IMR-90 (cell line): ENCODE data around the gene DYNLT4. TPM values are rescaled to one million over a fixed set of nuclear protein-coding genes. Genes with fewer than 3 reads are reported as not detected.

Source experiments
- ATAC-seq: fragments of 200-7000 bp; cut with Tn5 transposase; 2 replicates; pipeline ENCODE4 v1.9.1; 2020; ENCODE audit warnings: low read depth, mild to moderate bottlenecking, moderate library complexity
- BruUV-seq: library from RNA; stranded (reverse); fragments of 400-500 nt; replicated peaks from 2 replicates; lab custom pipeline; 2021; lab: Mats Ljungman, UMichigan
- CTCF ChIA-PET: fragments of 300-600 bp; formaldehyde crosslinking; extraction: SDS; loops from one replicate; lab custom pipeline; 2021; ENCODE audit warnings: antibody characterized with exemption; lab: Yijun Ruan, JAX
- POLR2A ChIA-PET: fragments of 300-600 bp; sonication (Branson Sonifier 250); formaldehyde crosslinking; loops from one replicate; lab custom pipeline; 2022; ENCODE audit warnings: antibody characterized with exemption; ENCODE audit not compliant: unreplicated experiment; lab: Charles Lee
- DNase-seq: peaks from one replicate; pipeline ENCODE4 v3.0.0; 2013
- H2AFZ ChIP-seq: replicated peaks from 2 replicates; pipeline ENCODE3; 2013; ENCODE audit warnings: low read length, mild to moderate bottlenecking; ENCODE audit not compliant: poor library complexity
- H2AK5ac ChIP-seq: 2 replicates; pipeline ENCODE4 v1.6.1; 2013; ENCODE audit warnings: low read depth, low read length, inconsistent platforms
- H2AK9ac ChIP-seq: replicated peaks from 2 replicates; pipeline ENCODE3; 2013; ENCODE audit warnings: mild to moderate bottlenecking, low read depth, low read length, moderate library complexity; ENCODE audit not compliant: poor library complexity
- H2BK120ac ChIP-seq: 2 replicates; pipeline ENCODE4 v1.6.1; 2013; ENCODE audit warnings: low read depth, low read length, inconsistent platforms
- H2BK15ac ChIP-seq: 3 replicates; pipeline ENCODE4 v1.6.1; 2013; ENCODE audit warnings: low read depth, low read length, inconsistent platforms
- H2BK20ac ChIP-seq: 2 replicates; pipeline ENCODE4 v1.6.1; 2013; ENCODE audit warnings: low read depth, mild to moderate bottlenecking, inconsistent platforms, low read length, moderate library complexity
- H2BK5ac ChIP-seq: 2 replicates; pipeline ENCODE4 v1.6.1; 2013; ENCODE audit warnings: mild to moderate bottlenecking, low read depth, low read length, inconsistent platforms; ENCODE audit not compliant: poor library complexity, severe bottlenecking
- H3K14ac ChIP-seq: replicated peaks from 2 replicates; pipeline ENCODE4 v1.6.1; 2013; ENCODE audit warnings: low read depth, low read length, inconsistent platforms
- H3K18ac ChIP-seq: 2 replicates; pipeline ENCODE4 v1.6.1; 2013; ENCODE audit warnings: low read depth, low read length, control low read depth
- H3K23ac ChIP-seq: 2 replicates; pipeline ENCODE4 v1.6.1; 2013; ENCODE audit warnings: low read depth, low read length, inconsistent platforms
- H3K27ac ChIP-seq: 2 replicates; pipeline ENCODE4 v1.5.1; 2013; ENCODE audit warnings: mild to moderate bottlenecking, control low read depth, low read length; ENCODE audit not compliant: insufficient read depth
- H3K27me3 ChIP-seq: 2 replicates; pipeline ENCODE4 v1.6.1; 2013; ENCODE audit warnings: low read length; ENCODE audit not compliant: control insufficient read depth, insufficient read depth
- H3K36me3 ChIP-seq: 2 replicates; pipeline ENCODE4 v1.6.1; 2013; ENCODE audit warnings: low read length, mixed read lengths; ENCODE audit not compliant: control insufficient read depth, insufficient read depth
- H3K4ac ChIP-seq: 2 replicates; pipeline ENCODE4 v1.6.1; 2013; ENCODE audit warnings: low read depth, low read length, inconsistent platforms
- H3K4me1 ChIP-seq: 2 replicates; pipeline ENCODE4 v1.6.1; 2013; ENCODE audit warnings: low read length, mixed read lengths; ENCODE audit not compliant: control insufficient read depth, insufficient read depth
- H3K4me2 ChIP-seq: 2 replicates; pipeline ENCODE4 v1.6.1; 2013; ENCODE audit warnings: low read depth, mild to moderate bottlenecking, control low read depth, low read length, moderate library complexity
- H3K4me3 ChIP-seq: 2 replicates; pipeline ENCODE4 v1.5.1; 2013; ENCODE audit warnings: low read depth, mild to moderate bottlenecking, control low read depth, low read length, moderate library complexity; ENCODE audit not compliant: insufficient read depth
- H3K56ac ChIP-seq: 2 replicates; pipeline ENCODE4 v1.6.1; 2013; ENCODE audit warnings: low read length, inconsistent platforms; ENCODE audit not compliant: insufficient read depth; ENCODE audit errors: extremely low read depth
- H3K79me1 ChIP-seq, 2 experiments: 2 replicates each; pipeline ENCODE4 v1.6.1; 2013; ENCODE audit warnings: low read length in 2 of 2, inconsistent platforms in 1 of 2, low read depth in 1 of 2
- H3K9ac ChIP-seq: 2 replicates; pipeline ENCODE4 v1.6.1; 2013; ENCODE audit warnings: low read depth, low read length, control low read depth
- H3K9me1 ChIP-seq: 2 replicates; pipeline ENCODE4 v1.6.1; 2013; ENCODE audit warnings: low read length, inconsistent platforms; ENCODE audit not compliant: insufficient read depth
- H3K9me3 ChIP-seq: 2 replicates; pipeline ENCODE4 v1.6.1; 2013; ENCODE audit warnings: low read length; ENCODE audit not compliant: control insufficient read depth, insufficient read depth
- H4K20me1 ChIP-seq: 2 replicates; pipeline ENCODE4 v1.6.1; 2013; ENCODE audit warnings: low read length, inconsistent platforms; ENCODE audit not compliant: insufficient read depth
- H4K5ac ChIP-seq: 2 replicates; pipeline ENCODE4 v1.6.1; 2013; ENCODE audit warnings: mild to moderate bottlenecking, low read depth, low read length, control low read depth
- H4K8ac ChIP-seq, 2 experiments: 2 replicates each; pipeline ENCODE4 v1.6.1; 2013; ENCODE audit warnings: low read depth in 2 of 2, low read length in 2 of 2, control low read depth in 1 of 2, inconsistent platforms in 1 of 2
- H4K91ac ChIP-seq: 2 replicates; pipeline ENCODE4 v1.6.1; 2013; ENCODE audit warnings: low read depth, low read length, inconsistent platforms; ENCODE audit not compliant: insufficient read depth
- CHD1 ChIP-seq: IDR thresholded peaks from 2 replicates; pipeline ENCODE4 v1.6.1; 2012; ENCODE audit warnings: low read depth, low read length, improper control_type of control experiment
- MAZ ChIP-seq: IDR thresholded peaks from 2 replicates; pipeline ENCODE4 v1.6.1; 2012; ENCODE audit warnings: low read depth, mild to moderate bottlenecking, low read length, improper control_type of control experiment, moderate library complexity, borderline replicate concordance
- MXI1 ChIP-seq: IDR thresholded peaks from 2 replicates; pipeline ENCODE4 v1.6.1; 2012; ENCODE audit warnings: low read depth, mild to moderate bottlenecking, low read length, moderate library complexity, borderline replicate concordance
- RCOR1 ChIP-seq: IDR thresholded peaks from 2 replicates; pipeline ENCODE4 v1.6.1; 2012; ENCODE audit warnings: mild to moderate bottlenecking, low read length, improper control_type of control experiment; ENCODE audit not compliant: insufficient replicate concordance
- RFX5 ChIP-seq: IDR thresholded peaks from 2 replicates; pipeline ENCODE4 v1.8.0; 2012; ENCODE audit warnings: low read depth, mild to moderate bottlenecking, low read length, moderate library complexity
- SMC3 ChIP-seq: fragments of 150-350 bp; IDR thresholded peaks from 2 replicates; pipeline ENCODE4 v1.6.1; 2016; ENCODE audit warnings: low read depth, mild to moderate bottlenecking, antibody characterized with exemption, low read length, moderate library complexity
- WGBS, 2 experiments: methylation state at CpG; one replicate each; pipeline versions ENCODE4 v1.1.5 to v1.1.7; 2013; ENCODE audit warnings: missing lambda C conversion rate in 2 of 2; ENCODE audit not compliant: insufficient read length in 1 of 2; ENCODE audit errors: extremely low coverage in 2 of 2; 5-methylcytosine and 5-hydroxymethylcytosine counted together
- dilution Hi-C: fragments of 300-500 bp; cut with HindIII; formaldehyde crosslinking; loops from one replicate; pipeline ENCODE4 v1.14.3; 2018; ENCODE audit warnings: low sequenced_read_pairs; ENCODE audit not compliant: unreplicated experiment
- in situ Hi-C: fragments of 300-500 bp; cut with MboI; formaldehyde crosslinking; loops from 3 replicates; pipeline ENCODE4 v1.14.3; 2019; ENCODE audit warnings: low sequenced_read_pairs, inconsistent platforms, mixed read lengths
- intact Hi-C: fragments of 100-400 bp; cut with micrococcal nuclease; formaldehyde crosslinking; loops from 2 replicates; pipeline ENCODE4 v1.10.0; 2022
- polyA plus RNA-seq, 3 experiments: library from polyadenylated mRNA; depleted of rRNA; stranded (reverse); fragments of >200 nt; gene quantifications; 2 replicates each; pipeline ENCODE4 v1.2.3, GENCODE V29; 2012; ENCODE audit warnings: low replicate concordance in 1 of 3
- total RNA-seq: library from RNA; depleted of rRNA; stranded (reverse); fragments of >200 nt; gene quantifications from 2 replicates; pipeline ENCODE4 v1.2.3, GENCODE V29; 2012
- TF ChIP-seq, protein P1 (sequence below): conservative IDR thresholded peaks from 2 replicates; pipeline ENCODE4 v1.5.1; 2012; ENCODE audit warnings: mild to moderate bottlenecking, low read depth, low read length, improper control_type of control experiment

The DYNLT4 gene
- total and polyA plus RNA-seq, 2 of the 4 experiments (the other 2 are of a cell fraction) = not detected

DNA sequence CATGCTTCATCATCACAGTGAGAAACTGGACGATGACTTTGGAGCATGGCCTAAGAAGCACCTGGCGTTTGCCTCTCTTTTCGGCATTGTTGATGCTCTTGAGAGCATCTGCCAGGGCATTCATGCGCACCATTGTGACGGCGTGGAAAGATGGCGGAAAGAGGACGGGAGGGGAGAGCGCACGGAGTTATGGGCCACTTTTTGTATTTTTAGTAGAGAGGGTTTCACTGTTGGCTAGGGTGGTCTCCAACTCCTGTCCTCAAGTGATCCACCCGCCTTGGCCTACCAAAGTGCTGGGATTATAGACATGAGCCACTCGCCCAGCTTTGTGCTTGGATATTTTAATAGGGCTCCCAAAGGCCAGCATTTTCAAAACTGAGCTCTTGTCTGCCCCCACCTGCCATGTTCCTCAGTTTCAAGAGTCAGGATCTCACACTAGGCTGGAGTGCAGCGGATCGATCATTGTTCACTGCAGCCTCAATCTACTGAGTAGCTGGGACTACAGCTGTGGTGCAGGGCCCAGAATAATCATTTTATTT is 26.5 kb downstream of the DYNLT4 start:
- Histone ChIP-seq H3K14ac (no peak overlapping the region), H4K8ac (no peak overlapping the region), H2BK20ac (no peak overlapping the region), H2BK15ac (no peak overlapping the region), H3K9me1 (peaks cover 19% of the 10 kb centered on the region), H2AK9ac (no peak overlapping the region), H3K79me1 (peaks cover 13 to 53% of the 10 kb centered on the region in 2 experiments; a peak in 3 of 4 replicates), H3K23ac (no peak overlapping the region), H3K27ac (no peak overlapping the region), H2AFZ (no peak overlapping the region), H4K20me1 (peaks cover 51% of the 10 kb centered on the region), H2BK5ac (no peak overlapping the region), H4K5ac (no peak overlapping the region), H3K9me3 (no peaks in the 10 kb centered on the region), H2BK120ac (no peak overlapping the region), H4K91ac (no peak overlapping the region), H3K36me3 (peaks cover 44% of the 10 kb centered on the region), H3K27me3 (no peaks in the 10 kb centered on the region; the same call in 1 of the 2 replicates), H3K56ac (no peak overlapping the region), H3K4me1 (peaks cover 17% of the 10 kb centered on the region), H3K18ac (no peak overlapping the region), H3K4me2 (no peak overlapping the region), H3K4ac (no peak overlapping the region), H2AK5ac (no peak overlapping the region), H3K9ac (no peak overlapping the region), H3K4me3 (no peak overlapping the region)
- intact Hi-C loops (no loop called here), in situ Hi-C loops (no loop called here), dilution Hi-C loops (no loop called here)
- TF ChIP-seq, protein P1, sequence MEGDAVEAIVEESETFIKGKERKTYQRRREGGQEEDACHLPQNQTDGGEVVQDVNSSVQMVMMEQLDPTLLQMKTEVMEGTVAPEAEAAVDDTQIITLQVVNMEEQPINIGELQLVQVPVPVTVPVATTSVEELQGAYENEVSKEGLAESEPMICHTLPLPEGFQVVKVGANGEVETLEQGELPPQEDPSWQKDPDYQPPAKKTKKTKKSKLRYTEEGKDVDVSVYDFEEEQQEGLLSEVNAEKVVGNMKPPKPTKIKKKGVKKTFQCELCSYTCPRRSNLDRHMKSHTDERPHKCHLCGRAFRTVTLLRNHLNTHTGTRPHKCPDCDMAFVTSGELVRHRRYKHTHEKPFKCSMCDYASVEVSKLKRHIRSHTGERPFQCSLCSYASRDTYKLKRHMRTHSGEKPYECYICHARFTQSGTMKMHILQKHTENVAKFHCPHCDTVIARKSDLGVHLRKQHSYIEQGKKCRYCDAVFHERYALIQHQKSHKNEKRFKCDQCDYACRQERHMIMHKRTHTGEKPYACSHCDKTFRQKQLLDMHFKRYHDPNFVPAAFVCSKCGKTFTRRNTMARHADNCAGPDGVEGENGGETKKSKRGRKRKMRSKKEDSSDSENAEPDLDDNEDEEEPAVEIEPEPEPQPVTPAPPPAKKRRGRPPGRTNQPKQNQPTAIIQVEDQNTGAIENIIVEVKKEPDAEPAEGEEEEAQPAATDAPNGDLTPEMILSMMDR = no peak
- TF ChIP-seq CHD1 = no peak
- no peak for TF ChIP-seq RFX5
- no peak for TF ChIP-seq RCOR1
- no peak for TF ChIP-seq MXI1
- no peak for TF ChIP-seq SMC3
- TF ChIP-seq MAZ = no peak
- BruUV-seq = no TSS peak
- DNase-seq (no peak), ATAC-seq (no peak)
- ChIA-PET CTCF (interaction anchor here (0.7 to 0.8 kb wide), 2 partner anchors 13 to 20 kb away, joined by 3 read pairs; partner anchors contain the start of gene PLK3), POLR2A (interaction anchor here (0.6 to 1.0 kb wide), 2 partner anchors 49 to 51 kb away, joined by 3 to 4 read pairs; no protein-coding TSS in a partner anchor)
- 97 to 100% methylated on average over 2 to 6 of the region's 14 CpGs for WGBS, 2 experiments
